Esophagus muscularis mucosa (tissue), 4 donors: ENCODE results near the gene ULK2.

Source experiments
- CTCF ChIP-seq, 3 experiments: fragments of 200-600 bp in 2 of 3; fragments of 450-650 bp in 1 of 3; sonication (generic) in 2 of 3; IDR thresholded peaks; one replicate each; pipeline ENCODE4 v1.5.1; 2017 to 2019; ENCODE audit warnings: antibody characterized with exemption in 3 of 3, mild to moderate bottlenecking in 2 of 3, moderate library complexity in 1 of 3
- EP300 ChIP-seq: sonication (generic); formaldehyde crosslinking; IDR thresholded peaks from one replicate; pipeline ENCODE4 v1.6.1; 2017; ENCODE audit warnings: antibody characterized with exemption
- POLR2A ChIP-seq: fragments of 450-650 bp; IDR thresholded peaks from one replicate; pipeline ENCODE4 v1.6.1; 2017; ENCODE audit warnings: antibody characterized with exemption, moderate library complexity, mild to moderate bottlenecking, low read depth

- TF ChIP-seq CTCF (IDR thresholded peaks at IDR 0.05) (no peak), EP300 (no peak), POLR2A (no peak)
These were observed 139.6 kb downstream of the ULK2 start for GRCh38 chr17:19728084-19728495.
